NCI-H187 treated with DMSO at 0.1 percent for 48 hours (cell line): ENCODE results near the gene ILKAP.

Experiments
- DNase-seq: peaks from one replicate; lab custom pipeline; 2025; lab: John Stamatoyannopoulos, UW

The ILKAP gene

GRCh38 chr2:238236571-238236970, 33.1 kb upstream of the ILKAP start:
- DNase-seq, result no peak

DNA sequence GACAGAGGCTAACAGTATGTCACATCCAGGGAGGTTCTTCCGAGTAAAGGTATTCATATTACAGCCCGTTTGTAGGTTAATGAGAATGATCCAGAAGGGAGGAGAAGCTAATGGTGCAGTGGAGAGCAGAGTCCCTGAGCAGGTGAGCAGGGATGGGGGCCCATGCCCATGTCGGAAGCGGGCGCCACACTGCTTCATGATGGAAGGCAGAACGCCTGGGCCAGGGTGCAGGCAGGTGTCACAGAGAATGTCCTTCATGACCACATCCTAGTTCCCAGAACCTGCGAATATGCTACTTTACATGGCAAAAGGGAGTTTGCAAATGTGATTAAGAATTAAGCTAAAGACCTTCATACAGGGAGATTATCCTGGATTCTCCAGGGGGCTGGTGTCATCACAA, 32.4 kb upstream of the ILKAP start:
- no peak for DNase-seq

DNA sequence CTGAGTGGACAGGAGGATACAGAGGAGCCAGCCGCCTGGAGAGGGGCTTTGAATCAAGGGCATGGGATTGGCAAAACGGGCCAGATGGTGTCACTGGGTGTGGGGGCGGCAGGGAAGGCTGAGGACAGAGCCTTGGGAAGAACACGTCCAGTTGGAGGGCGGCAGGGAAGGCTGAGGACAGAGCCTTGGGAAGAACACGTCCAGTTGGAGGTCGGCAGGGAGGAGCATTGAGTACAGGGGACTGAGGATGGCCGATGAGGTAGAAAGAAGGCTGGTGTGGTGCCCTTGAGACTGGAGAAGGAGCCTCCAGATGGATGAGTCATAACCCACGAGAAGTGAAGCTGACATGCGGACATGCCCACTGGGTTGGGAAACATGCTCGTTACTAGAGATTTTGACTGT, 31.8 kb upstream of the ILKAP start:
- no peak for DNase-seq

DNA sequence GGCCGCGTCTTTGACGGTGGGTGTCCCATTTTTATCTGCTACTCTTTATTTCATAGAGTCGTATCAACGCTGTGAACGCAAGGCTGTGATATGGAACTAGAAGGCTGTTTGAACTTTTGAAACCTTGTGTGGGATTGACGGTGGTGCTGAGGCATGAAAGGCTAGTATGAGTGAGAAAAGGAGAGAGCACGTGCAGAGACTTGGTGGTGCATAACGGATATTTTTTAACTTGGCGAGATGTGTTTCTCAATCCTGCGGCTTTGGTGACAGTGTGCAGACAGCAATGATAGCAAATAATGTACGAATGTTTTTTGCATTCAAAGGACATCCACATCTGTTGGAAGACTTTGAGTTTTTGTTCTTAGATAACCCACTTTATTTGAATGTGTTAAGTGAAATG, 30.1 kb upstream of the ILKAP start:
- no peak for DNase-seq

GRCh38 chr2:238231809-238232208, 28.3 kb upstream of the ILKAP start:
- no peak for DNase-seq

GRCh38 chr2:238231251-238231793, 27.8 kb upstream of the ILKAP start:
- no peak for DNase-seq

- DNase-seq, result no peak
These were observed 27.2 kb upstream of the ILKAP start for GRCh38 chr2:238230699-238231098.

DNA sequence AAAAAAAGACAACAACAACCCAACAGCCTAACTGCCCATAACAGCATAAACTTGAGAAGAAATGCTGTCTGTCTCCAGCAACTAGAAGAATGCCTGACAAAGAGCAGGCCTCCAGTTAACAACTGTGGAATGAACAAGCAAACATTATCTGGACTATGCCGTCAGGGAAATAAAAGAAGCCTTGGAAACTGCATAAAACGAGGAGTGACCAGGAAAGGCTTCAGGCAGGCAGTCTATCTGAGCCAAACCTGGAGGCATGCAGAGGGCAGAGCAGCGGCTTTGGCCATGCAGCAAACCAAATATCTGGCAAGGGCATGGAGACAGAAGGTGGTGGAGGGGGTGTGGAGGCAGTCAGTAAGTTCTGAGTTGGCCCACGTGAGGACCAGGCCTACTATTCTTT, 25.2 kb upstream of the ILKAP start:
- no peak for DNase-seq

DNA sequence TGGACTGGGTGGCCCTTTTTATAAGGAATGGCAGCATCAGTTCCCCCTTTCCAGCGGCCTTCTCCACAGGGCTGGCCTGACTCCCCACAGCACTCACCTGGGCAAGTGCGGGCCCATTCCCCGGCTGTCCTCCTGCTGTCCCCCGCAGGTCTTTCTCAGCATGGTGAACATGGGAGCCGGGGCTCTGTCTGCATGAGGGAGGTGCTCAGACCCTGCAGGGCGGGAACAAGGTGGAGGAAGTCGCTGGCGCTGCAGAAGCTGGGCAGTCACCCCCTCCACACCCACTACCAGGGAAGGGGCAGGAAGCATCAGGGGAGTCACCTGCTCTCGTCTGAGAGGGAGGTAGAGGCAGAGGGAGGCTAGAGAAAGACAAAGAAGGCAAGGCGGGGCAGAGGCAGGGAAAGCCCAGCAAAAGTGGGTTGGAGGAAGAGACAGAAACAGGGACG, 24.1 kb upstream of the ILKAP start:
- DNase-seq, result no peak

GRCh38 chr2:238226698-238227586, 23.4 kb upstream of the ILKAP start:
- no peak for DNase-seq

DNA sequence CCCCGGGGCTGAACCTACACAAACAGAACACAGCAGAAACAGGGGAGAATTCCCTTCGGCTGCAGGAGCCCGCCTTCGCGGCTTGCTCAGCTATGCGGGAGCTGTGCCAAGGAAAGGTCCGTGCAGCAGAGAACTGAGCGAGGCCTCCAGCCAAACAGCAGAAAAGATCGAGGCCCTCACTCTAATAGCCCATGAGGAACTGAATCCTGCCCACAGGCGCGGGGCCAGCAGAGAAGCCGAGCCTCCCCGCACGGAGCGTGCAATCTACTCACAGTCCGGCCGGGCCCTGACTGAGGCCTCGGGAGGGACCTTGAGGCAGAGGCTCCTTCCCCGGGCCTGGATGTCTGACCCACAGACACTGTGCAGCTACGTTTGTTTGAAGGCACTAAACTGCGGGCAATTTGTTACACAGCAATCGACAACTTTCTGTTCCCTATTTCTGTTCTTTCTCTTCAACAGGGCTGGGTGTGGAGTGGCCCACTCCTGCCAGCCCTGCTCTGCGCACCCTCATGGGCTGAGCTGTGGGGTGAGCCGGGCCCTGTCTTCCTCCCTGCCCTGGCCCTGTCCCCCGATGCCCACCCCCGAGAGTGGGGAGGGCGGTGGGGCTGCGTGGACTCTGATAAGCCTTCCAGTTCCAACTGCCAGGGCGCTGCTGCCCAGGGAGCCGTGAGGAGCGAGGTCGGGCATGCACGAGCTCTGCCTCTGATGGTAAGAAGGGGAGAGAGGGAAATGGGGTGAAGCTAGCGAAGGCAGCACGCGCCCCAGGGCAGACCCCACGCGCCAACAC, 22.6 kb upstream of the ILKAP start:
- no peak for DNase-seq

DNA sequence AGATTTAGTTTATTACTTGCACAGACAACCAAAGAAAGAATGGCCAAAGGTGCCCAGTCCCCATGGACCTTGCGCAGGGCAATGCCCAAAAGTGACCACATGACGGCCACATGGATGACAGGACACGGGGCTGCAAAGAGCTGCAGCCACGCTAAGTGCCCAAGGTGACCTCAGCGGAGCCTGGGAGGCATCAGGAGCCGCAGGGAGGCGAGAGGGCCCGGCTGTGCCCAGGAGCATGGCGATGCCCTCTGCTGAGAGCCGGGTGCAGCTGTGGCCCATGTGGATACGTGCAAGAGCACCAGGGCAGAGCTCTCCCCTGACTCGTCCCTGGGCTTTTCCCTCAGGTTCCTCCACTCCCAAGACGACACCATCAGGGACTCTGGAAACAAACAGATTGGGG, 21.6 kb upstream of the ILKAP start:
- no peak for DNase-seq

- DNase-seq, result no peak
These were observed 21.0 kb upstream of the ILKAP start for GRCh38 chr2:238224356-238225035.

DNA sequence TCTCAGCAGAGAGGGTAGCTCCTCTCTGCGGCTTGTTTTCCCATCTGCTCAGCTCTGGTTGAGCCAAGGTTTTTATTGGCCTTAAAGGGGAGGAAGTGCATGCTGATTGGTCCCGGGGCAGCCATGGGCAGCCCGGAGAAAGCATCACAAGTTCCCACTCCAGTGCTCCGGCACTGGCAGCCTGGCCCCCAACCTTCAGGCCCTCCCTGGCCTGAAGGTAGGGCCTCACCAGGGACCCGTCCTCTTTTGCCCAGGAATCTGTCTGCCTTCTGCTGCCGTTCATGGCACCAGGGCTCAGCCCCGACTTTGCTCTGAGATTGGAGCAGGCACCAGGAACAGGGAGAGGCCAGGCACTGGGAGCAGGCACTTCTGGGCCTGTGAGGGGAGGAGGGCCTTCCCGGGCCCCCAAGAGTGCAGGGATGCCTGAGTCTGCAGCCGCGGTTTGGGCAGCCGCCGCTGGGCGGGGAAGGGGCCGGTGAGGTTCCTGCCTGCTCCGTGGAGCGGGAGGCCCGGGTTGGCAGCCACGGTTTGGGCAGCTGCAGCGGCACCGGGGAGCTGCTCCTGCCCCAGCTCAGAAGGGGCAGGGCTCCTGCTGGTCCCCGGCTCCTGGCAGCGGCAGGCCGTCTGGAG, 17.5 kb upstream of the ILKAP start:
- no peak for DNase-seq

DNA sequence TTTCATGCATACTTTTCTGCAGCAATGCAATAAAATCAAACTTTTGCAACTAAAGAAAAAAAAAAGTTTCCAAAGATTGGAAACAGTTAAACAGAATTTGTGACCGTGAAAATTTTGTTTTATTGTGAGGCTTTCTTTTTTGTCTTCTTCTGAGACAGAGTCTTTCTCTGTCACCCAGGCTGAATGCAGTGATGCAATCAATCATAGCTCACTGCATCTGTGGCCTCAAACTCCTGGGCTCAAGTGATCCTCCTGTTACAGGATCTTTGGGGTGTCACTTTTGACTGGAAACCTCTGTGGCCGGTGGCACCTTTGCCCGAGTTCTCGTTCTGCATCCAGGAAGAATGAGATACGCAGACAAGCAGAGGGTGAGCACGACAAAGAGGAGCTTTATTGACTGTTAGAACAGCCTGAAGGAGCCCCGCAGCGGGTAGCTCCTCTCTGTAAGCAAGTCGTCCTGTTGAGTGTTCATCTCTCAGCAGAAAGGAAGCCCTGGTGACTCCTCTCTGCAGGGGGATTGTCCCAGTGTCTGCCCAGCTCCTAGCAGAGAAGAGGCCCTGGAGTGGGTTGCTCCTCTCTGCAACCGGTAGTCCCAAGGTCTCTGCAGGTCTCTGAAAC, 16.9 kb upstream of the ILKAP start:
- DNase-seq, result no peak

- no peak for DNase-seq
These were observed 13.2 kb upstream of the ILKAP start for GRCh38 chr2:238216651-238217184.

GRCh38 chr2:238207006-238207405, 3.5 kb upstream of the ILKAP start:
- DNase-seq, result no peak

DNA sequence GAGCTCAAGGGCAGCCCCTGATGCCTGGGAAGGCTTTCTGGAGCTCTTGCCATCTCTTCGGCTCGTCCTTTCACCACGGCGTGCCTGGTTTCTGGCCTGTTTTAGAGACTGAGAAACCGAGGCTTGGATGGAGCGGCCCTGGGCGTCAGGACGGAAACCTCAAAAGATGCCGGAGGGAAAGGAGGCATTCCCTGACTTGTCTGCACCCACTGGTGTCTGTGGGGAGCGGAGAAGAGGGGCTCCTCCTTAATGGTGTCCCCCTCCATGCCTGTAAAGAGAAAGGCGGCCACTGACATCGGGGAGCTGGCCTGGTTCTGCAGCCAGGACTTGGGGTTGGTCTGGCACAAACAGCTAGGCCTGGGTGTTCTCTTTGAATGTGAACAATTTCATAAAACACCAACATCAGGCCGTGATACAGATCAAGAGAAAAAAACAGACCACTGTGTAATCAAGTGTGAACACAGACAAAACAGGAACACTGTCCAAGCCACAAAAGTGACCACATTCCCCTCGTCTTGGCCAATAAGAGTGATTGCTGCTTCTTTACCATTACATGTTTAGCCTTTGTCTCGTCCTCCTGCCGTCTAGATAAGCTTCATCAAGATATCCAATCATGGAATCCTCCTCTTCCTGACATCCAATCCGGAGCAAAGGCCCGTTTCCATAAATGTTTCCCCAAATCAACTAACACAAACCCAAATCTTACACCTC, 633 bp upstream of the ILKAP start:
- DNase-seq, result no peak

GRCh38 chr2:238202326-238203093, 985 bp downstream of the ILKAP start:
- no peak for DNase-seq

DNA sequence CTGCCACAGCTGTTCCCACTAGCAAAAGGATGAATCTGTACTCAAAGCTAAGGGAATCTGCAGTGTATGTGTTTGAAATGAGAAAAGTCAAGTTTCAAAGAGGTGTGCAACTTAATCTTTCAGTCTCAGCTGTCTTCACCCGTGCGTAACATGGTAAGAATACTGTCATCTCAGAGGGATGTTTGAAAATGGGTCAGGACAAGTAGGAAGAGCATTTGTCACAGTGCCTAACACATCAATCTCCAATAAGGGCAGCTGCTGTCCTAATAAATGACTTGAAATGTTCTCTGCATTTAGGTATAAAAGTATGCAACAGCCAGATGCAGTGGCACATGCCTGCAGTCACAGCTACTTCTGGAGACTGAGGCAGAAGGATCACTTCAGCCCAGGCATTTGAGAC, 13.1 kb downstream of the ILKAP start:
- no peak for DNase-seq
